Hair follicle dermal papilla cell (primary cell): ENCODE measurements around the gene PTPRJ. TPM values are rescaled to one million over a fixed set of nuclear protein-coding genes. Genes with fewer than 3 reads are reported as not detected.

Source experiments
- small RNA-seq: library from RNA; depleted of rRNA; stranded (forward); fragments of <200 nt; gene quantifications from one replicate; pipeline ENCODE3, GENCODE V24; 2012
- total RNA-seq: library from RNA; depleted of rRNA; stranded (reverse); fragments of >200 nt; gene quantifications from 2 replicates; pipeline ENCODE4 v1.2.3, GENCODE V29; 2012

Gene PTPRJ
- total RNA-seq = 10.2 and 11.1 TPM in 2 replicates

GRCh38 chr11:47980088-47980906, at the start of gene PTPRJ:
Gene PTPRJ, plus strand, starts transcription at chr11:47980559. Its CDS starts 354 bp downstream, at chr11:47980913.

GRCh38 chr11:48216510-48216909, 236.2 kb downstream of the PTPRJ start, which contains the start of gene OR4B1:
Gene OR4B1, plus strand, starts transcription at chr11:48216810. Its CDS starts 0 bp downstream, at chr11:48216810.

Small RNAs within 50 kb of the gene (small RNA-seq; reads per million reads assigned to genes)
- not detected for gene MIR3161

Other genes starting within 250 kb of the PTPRJ start
- gene FNBP4, start 213.2 kb upstream of the PTPRJ start, total RNA-seq = 73.1 and 131 TPM in 2 replicates
- 19.1 and 23.4 TPM in 2 replicates for gene NUP160, start 132.2 kb upstream of the PTPRJ start, total RNA-seq
- not detected in 2 replicates for gene OR4B1, start 236.3 kb downstream of the PTPRJ start, total RNA-seq